Activated B cell treated with CpG ODN at 0.5 μM for 24 hours (primary cell): ENCODE results near the gene ZNF593. TPM values are rescaled to one million over a fixed set of nuclear protein-coding genes. Genes with fewer than 3 reads are reported as not detected.

Source experiments
- ATAC-seq: fragments of 200-7000 bp; cut with Tn5 transposase; one replicate; pipeline ENCODE4 v1.10.0; 2021; ENCODE audit warnings: low read depth, mild to moderate bottlenecking, moderate library complexity
- CTCF ChIA-PET: fragments of 350-600 bp; sonication (Branson Sonifier 250); formaldehyde crosslinking; loops from one replicate; lab custom pipeline; 2021; ENCODE audit warnings: antibody characterized with exemption; lab: Charles Lee
- POLR2A ChIA-PET: fragments of 350-600 bp; sonication (Branson Sonifier 250); formaldehyde crosslinking; loops from one replicate; lab custom pipeline; 2021; ENCODE audit warnings: antibody characterized with exemption; lab: Charles Lee
- DNase-seq: peaks from one replicate; pipeline ENCODE4 v3.0.0; 2022
- H3K27ac Mint-ChIP-seq: one replicate; pipeline ENCODE4 v1.8.0; 2020; ENCODE audit warnings: mixed read lengths
- H3K27me3 Mint-ChIP-seq: one replicate; pipeline ENCODE4 v1.8.0; 2021; ENCODE audit warnings: mixed read lengths
- H3K36me3 Mint-ChIP-seq: one replicate; pipeline ENCODE4 v1.8.0; 2021; ENCODE audit warnings: low read depth, mixed read lengths
- H3K4me1 Mint-ChIP-seq: one replicate; pipeline ENCODE4 v1.8.0; 2021; ENCODE audit warnings: mixed read lengths
- H3K4me3 Mint-ChIP-seq: one replicate; pipeline ENCODE4 v1.8.0; 2020; ENCODE audit warnings: mild to moderate bottlenecking, mixed read lengths
- H3K9me3 Mint-ChIP-seq: one replicate; pipeline ENCODE4 v1.8.0; 2020; ENCODE audit warnings: mixed read lengths
- intact Hi-C: fragments of 100-400 bp; cut with micrococcal nuclease; formaldehyde crosslinking; loops from one replicate; pipeline ENCODE4 v1.15.1; 2024
- total RNA-seq: library from RNA; stranded (reverse); gene quantifications from 2 replicates; pipeline ENCODE4 v1.2.3, GENCODE V29; 2022
- TF ChIP-seq, protein P1 (sequence below): fragments of 200-600 bp; IDR thresholded peaks from one replicate; pipeline ENCODE4 v1.8.0; 2022; ENCODE audit warnings: antibody characterized with exemption, mild to moderate bottlenecking

ZNF593 gene
- total RNA-seq, 1 donor from 2014 or later, result 36.0 TPM

GRCh38 chr1:26156285-26157038 lies 13.2 kb upstream of the ZNF593 start:
- Mint-ChIP-seq H3K27ac (no peak overlapping the region), H3K4me3 (no peak overlapping the region), H3K36me3 (no peaks in the 10 kb centered on the region), H3K27me3 (peaks cover 33% of the 10 kb centered on the region), H3K4me1 (no peaks in the 10 kb centered on the region), H3K9me3 (no peaks in the 10 kb centered on the region)
- TF ChIP-seq, protein P1, sequence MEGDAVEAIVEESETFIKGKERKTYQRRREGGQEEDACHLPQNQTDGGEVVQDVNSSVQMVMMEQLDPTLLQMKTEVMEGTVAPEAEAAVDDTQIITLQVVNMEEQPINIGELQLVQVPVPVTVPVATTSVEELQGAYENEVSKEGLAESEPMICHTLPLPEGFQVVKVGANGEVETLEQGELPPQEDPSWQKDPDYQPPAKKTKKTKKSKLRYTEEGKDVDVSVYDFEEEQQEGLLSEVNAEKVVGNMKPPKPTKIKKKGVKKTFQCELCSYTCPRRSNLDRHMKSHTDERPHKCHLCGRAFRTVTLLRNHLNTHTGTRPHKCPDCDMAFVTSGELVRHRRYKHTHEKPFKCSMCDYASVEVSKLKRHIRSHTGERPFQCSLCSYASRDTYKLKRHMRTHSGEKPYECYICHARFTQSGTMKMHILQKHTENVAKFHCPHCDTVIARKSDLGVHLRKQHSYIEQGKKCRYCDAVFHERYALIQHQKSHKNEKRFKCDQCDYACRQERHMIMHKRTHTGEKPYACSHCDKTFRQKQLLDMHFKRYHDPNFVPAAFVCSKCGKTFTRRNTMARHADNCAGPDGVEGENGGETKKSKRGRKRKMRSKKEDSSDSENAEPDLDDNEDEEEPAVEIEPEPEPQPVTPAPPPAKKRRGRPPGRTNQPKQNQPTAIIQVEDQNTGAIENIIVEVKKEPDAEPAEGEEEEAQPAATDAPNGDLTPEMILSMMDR, result no peak
- ATAC-seq, result no peak
- intact Hi-C loops, result no loop called here
- no peak for DNase-seq
- POLR2A ChIA-PET, result interaction anchor here (0.6 to 1.0 kb wide), 2 partner anchors 13 to 14 kb away, joined by 3 to 6 read pairs; partner anchors contain the start of gene ZNF593
- CTCF ChIA-PET, result interaction anchor here (1.7 to 1.8 kb wide), 2 partner anchors 11 to 13 kb away, joined by 4 to 12 read pairs; partner anchors contain the start of gene ZNF593

GRCh38 chr1:26158271-26158907 lies 11.3 kb upstream of the ZNF593 start:
- TF ChIP-seq, protein P1, result no peak

GRCh38 chr1:26158908-26159742 lies 10.6 kb upstream of the ZNF593 start, which contains the start of gene FAM110D:
Gene FAM110D, plus strand, starts transcription at chr1:26159079. Its CDS starts 2,213 bp downstream, at chr1:26161292.
- H3K9me3 Mint-ChIP-seq, result no peaks in the 10 kb centered on the region
- no peak for DNase-seq
- CTCF ChIA-PET, result no interaction called here
- no peak within 1 kb of the TSS for H3K4me3 Mint-ChIP-seq
- peaks cover 9% of the 10 kb centered on the region for H3K4me1 Mint-ChIP-seq
- no peak for ATAC-seq
- H3K27me3 Mint-ChIP-seq, result peaks cover 40% of the 10 kb centered on the region
- H3K36me3 Mint-ChIP-seq, result no peaks in the 10 kb centered on the region
- intact Hi-C loops, result no loop called here
- no peak within 1 kb of the TSS for H3K27ac Mint-ChIP-seq
- POLR2A ChIA-PET, result interaction anchor here (0.7 kb wide), 1 partner anchor 1422 kb away, joined by 6 read pairs; no protein-coding TSS in a partner anchor
- TF ChIP-seq, protein P1, result no peak

More at GRCh38 chr1:26158271-26158907, 11.3 kb upstream of the ZNF593 start:
- DNase-seq, result no peak
- no peak for ATAC-seq
- Mint-ChIP-seq H3K4me1 (peaks cover 4% of the 10 kb centered on the region), H3K36me3 (no peaks in the 10 kb centered on the region), H3K27ac (no peak overlapping the region), H3K27me3 (peaks cover 40% of the 10 kb centered on the region), H3K9me3 (no peaks in the 10 kb centered on the region), H3K4me3 (no peak overlapping the region)
- POLR2A ChIA-PET, result no interaction called here
- CTCF ChIA-PET, result interaction anchor here (1.2 to 1.8 kb wide), 2 partner anchors 11 to 13 kb away, joined by 4 to 12 read pairs; partner anchors contain the start of gene ZNF593
- intact Hi-C loops, result no loop called here

DNA sequence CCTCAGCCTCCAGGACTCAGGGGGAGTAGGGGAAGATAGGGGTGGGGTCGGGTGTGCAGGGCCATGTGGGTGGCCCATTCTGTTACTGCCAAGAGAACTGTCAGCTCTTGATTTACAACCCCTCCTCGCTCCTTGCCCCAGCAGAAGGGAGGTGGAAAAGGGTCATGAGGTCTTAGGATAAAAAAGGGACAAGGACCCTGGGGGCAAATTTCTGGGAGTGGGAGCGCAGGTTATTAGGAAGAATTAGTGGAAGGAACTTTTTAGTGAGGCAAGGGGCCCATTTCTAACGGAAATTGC lies 10.0 kb upstream of the ZNF593 start:
- ATAC-seq, result no peak
- Mint-ChIP-seq H3K27me3 (peaks cover 40% of the 10 kb centered on the region), H3K4me1 (peaks cover 12% of the 10 kb centered on the region), H3K36me3 (no peaks in the 10 kb centered on the region), H3K4me3 (no peak overlapping the region), H3K9me3 (no peaks in the 10 kb centered on the region), H3K27ac (no peak overlapping the region)
- intact Hi-C loops, result loop anchor here (5.0 kb wide), 2 partner anchors 122 to 252 kb away; partner anchors contain the start of gene STMN1
- TF ChIP-seq, protein P1, result no peak
- DNase-seq, result no peak
- ChIA-PET POLR2A (interaction anchor here (0.7 kb wide), 1 partner anchor 1421 kb away, joined by 6 read pairs; no protein-coding TSS in a partner anchor), CTCF (no interaction called here)
